ENCODE results near the gene PC.
"Not testable (repeated sequence)": the region's sequence is repeated elsewhere in the genome, so short reads cannot be mapped to it uniquely, and the experiment has no call there.

Gene PC

DNA sequence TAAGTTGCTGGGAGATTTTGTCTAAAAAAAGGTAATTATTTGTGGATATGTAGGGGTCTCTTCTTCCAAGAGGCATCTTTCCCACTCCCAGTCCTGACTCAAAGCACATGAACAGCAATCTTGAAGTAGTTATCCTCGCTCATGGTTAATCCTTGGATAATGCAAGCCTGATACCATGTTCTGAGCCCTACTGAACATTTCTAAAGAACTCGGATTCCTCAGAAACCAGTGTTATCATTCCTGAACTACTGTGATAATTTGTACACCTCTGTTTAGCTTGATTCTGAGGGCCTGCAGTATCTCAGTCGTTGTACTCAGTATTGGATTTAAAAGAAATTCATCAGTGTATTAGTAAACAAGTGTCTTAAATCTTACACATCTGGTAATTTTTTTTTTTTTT, 137.3 kb downstream of the PC start:
- CTCF ChIA-PET = no interaction called here
- H3K4me3 Mint-ChIP-seq = no peak overlapping the region
- H3K9me3 Mint-ChIP-seq = no peaks in the 10 kb centered on the region
- no peak for DNase-seq
- H3K36me3 Mint-ChIP-seq = no peaks in the 10 kb centered on the region
- H3K4me1 Mint-ChIP-seq = no peaks in the 10 kb centered on the region
- H3K27me3 Mint-ChIP-seq = no peaks in the 10 kb centered on the region
- H3K27ac Mint-ChIP-seq = no peak overlapping the region

- Mint-ChIP-seq H3K9me3 (no peaks in the 10 kb centered on the region), H3K36me3 (no peaks in the 10 kb centered on the region), H3K27me3 (no peaks in the 10 kb centered on the region), H3K27ac (no peak overlapping the region), H3K4me3 (no peak overlapping the region), H3K4me1 (no peaks in the 10 kb centered on the region)
- no peak for DNase-seq
- CTCF ChIA-PET = no interaction called here
Observed at GRCh38 chr11:66820381-66820780, 137.8 kb downstream of the PC start.

DNA sequence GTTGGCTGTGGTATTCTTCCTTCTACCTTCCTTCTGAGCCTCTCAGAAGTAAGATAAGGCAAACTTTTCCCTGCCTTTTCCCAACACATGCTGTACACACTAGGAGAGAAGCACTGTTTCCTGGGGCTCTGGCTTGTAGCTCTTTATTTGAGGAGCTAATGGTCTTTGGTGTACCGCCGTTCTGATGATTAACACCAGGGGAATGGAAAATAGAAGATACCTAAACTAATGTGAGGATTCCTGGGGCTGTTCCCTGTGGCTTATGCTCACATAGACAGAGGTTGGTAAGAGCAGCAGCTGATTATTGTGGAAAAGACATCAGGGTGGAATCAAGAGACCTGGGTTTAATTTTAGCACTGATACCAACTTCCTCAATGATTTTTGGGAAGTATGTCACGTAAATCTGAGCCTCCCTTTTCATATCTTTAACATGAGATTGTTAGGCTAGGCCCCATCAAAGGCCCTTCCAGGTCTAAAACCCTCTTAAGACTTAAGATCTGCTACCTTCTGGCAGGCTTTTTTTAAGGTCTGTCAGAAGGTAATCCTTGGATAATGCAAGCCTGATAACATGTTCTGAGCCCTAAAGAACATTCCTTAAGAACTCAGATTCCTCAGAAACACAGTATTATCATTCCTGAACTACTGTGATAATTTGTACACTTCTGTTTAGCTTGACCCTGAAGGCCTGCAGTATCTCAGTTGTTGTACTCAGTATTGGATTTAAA, 139.8 kb downstream of the PC start:
- Mint-ChIP-seq H3K36me3 (no peaks in the 10 kb centered on the region), H3K4me3 (no peak overlapping the region), H3K27ac (no peak overlapping the region), H3K4me1 (no peaks in the 10 kb centered on the region), H3K9me3 (no peaks in the 10 kb centered on the region), H3K27me3 (no peaks in the 10 kb centered on the region)
- CTCF ChIA-PET = no interaction called here
- no peak for DNase-seq

DNA sequence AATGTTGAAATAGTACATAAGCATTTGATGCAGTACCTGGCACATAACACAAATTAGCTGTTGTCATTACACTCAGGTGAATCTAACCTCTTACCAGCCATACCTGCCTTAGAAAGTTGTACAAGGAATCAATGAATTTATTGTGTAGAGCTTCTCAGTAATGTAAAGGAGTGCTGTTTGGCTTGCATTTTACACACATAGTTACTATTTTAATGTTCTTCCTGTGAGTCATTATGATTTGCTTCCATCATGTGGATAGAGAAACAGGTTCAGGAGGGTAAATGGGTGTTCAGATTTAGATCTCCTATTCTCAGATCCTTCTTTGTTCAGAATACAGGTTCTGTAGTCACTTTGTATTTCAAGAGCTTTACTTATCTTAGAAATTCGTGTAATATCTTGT, 142.5 kb downstream of the PC start:
- Mint-ChIP-seq H3K27ac (no peak overlapping the region), H3K27me3 (no peaks in the 10 kb centered on the region), H3K4me3 (no peak overlapping the region), H3K4me1 (no peaks in the 10 kb centered on the region), H3K36me3 (no peaks in the 10 kb centered on the region), H3K9me3 (no peaks in the 10 kb centered on the region)
- CTCF ChIA-PET = interaction anchor here (1.0 kb wide), 1 partner anchor 18 kb away, joined by 3 read pairs; no protein-coding TSS in a partner anchor
- DNase-seq = no peak

DNA sequence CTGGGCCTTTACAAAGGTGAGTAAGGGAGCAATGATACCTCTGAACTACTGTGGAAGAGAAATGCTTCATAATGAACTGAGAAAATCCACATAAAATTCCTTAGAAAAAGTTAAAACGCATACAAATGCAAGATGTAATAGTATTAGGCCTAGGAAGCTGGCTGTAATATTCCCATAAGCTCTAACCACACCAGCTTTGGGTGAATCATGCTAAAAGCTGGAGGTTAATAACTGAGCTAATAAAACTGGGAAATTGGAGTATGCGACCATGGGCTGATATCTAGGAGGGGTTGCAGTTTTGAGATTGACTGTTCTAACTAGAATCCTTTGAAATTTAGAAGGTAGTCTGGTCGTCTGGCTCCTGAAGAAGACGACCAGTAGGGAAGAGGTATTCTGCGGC, 143.5 kb downstream of the PC start:
- Mint-ChIP-seq H3K4me1 (no peaks in the 10 kb centered on the region), H3K36me3 (no peaks in the 10 kb centered on the region)

GRCh38 chr11:66810576-66811185, 147.5 kb downstream of the PC start:
- no peak for DNase-seq
- no peaks in the 10 kb centered on the region for H3K9me3 Mint-ChIP-seq
- H3K4me3 Mint-ChIP-seq = no peak overlapping the region
- CTCF ChIA-PET = no interaction called here
- no peaks in the 10 kb centered on the region for H3K27me3 Mint-ChIP-seq
- H3K27ac Mint-ChIP-seq = no peak overlapping the region
- H3K4me1 Mint-ChIP-seq = no peaks in the 10 kb centered on the region
- peaks cover 2% of the 10 kb centered on the region for H3K36me3 Mint-ChIP-seq

More for the DNA sequence above, 143.5 kb downstream of the PC start:
- Mint-ChIP-seq H3K27me3 (no peaks in the 10 kb centered on the region), H3K9me3 (no peaks in the 10 kb centered on the region), H3K27ac (no peak overlapping the region), H3K4me3 (no peak overlapping the region)
- CTCF ChIA-PET = no interaction called here
- no peak for DNase-seq

DNA sequence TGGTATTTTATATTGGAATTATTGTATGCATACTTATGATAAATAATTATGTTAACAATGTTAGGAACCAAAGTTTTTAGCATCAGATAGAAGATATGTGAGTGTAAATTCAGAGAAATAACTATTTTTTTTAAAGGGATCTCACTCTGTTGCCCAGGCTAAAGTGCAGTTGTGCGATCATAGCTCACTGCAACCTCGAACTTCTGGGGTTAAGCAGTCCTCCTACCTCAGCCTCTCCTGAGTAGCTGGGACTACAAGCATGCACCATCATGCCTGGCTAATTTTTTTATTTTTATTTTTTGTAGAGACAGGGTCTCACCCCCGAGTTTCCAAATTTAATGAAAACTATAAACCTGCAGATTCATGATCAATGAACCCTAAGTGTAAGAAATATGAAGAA, 148.6 kb downstream of the PC start:
- no peaks in the 10 kb centered on the region for H3K4me1 Mint-ChIP-seq
- H3K27me3 Mint-ChIP-seq = no peaks in the 10 kb centered on the region
- no peaks in the 10 kb centered on the region for H3K9me3 Mint-ChIP-seq
- no peak overlapping the region for H3K27ac Mint-ChIP-seq
- DNase-seq = no peak
- H3K4me3 Mint-ChIP-seq = no peak overlapping the region
- peaks cover 2% of the 10 kb centered on the region for H3K36me3 Mint-ChIP-seq
- CTCF ChIA-PET = no interaction called here

DNA sequence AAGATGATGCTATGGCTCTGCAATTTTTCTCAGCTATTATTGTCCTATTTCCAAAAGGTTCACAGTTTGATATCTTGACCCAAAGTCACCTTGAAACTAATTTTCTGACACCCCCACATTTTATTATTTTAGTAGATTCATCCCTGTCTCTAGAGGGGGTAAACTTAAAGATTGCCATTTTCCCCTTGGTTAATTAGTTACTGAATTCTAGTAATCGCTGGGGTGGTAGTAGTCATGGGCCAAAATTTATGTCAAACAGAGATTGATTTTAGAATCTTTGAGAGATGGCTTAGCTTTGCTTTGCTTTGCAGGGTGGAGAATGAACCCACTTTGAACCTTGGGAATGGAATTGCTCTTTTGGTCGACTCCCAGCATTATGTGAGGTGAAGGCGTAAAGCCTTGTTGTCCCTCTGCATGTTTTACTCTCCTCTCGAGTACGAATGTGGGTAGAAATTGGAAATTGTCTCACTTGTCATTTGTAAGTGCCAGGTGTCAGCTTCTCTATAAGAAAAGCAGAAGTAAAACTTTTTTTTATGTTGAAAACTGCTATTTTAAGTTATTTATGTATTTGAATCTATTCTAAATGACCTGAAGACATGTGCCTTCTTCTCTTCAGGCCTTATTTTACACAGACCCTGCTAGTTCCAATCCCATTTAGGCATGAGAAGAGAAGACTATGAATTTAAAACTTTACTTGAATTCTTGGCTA, 157.3 kb downstream of the PC start:
- H3K27ac Mint-ChIP-seq = no peak overlapping the region
- CTCF ChIA-PET = no interaction called here
- no peak for DNase-seq
- H3K9me3 Mint-ChIP-seq = no peaks in the 10 kb centered on the region
- H3K36me3 Mint-ChIP-seq = peaks cover under 1% of the 10 kb centered on the region
- no peaks in the 10 kb centered on the region for H3K4me1 Mint-ChIP-seq
- no peaks in the 10 kb centered on the region for H3K27me3 Mint-ChIP-seq
- no peak overlapping the region for H3K4me3 Mint-ChIP-seq

- H3K27ac Mint-ChIP-seq, DNase-seq, H3K36me3 Mint-ChIP-seq, H3K9me3 Mint-ChIP-seq, H3K4me1 Mint-ChIP-seq, CTCF ChIA-PET, H3K4me3 Mint-ChIP-seq, H3K27me3 Mint-ChIP-seq: not testable (repeated sequence)
Observed at GRCh38 chr11:66799815-66800214, 158.4 kb downstream of the PC start.
